Hepatic stellate cell (primary cell): ENCODE data around the gene MYO7B.

Experiments
- DNase-seq: peaks from one replicate; pipeline ENCODE4 v3.0.0; 2011; ENCODE audit warnings: low spot score

Gene MYO7B

GRCh38 chr2:127665267-127665893, 129.9 kb downstream of the MYO7B start:
- DNase-seq: no peak

GRCh38 chr2:127669056-127669455, 133.6 kb downstream of the MYO7B start:
- DNase-seq: no peak

DNA sequence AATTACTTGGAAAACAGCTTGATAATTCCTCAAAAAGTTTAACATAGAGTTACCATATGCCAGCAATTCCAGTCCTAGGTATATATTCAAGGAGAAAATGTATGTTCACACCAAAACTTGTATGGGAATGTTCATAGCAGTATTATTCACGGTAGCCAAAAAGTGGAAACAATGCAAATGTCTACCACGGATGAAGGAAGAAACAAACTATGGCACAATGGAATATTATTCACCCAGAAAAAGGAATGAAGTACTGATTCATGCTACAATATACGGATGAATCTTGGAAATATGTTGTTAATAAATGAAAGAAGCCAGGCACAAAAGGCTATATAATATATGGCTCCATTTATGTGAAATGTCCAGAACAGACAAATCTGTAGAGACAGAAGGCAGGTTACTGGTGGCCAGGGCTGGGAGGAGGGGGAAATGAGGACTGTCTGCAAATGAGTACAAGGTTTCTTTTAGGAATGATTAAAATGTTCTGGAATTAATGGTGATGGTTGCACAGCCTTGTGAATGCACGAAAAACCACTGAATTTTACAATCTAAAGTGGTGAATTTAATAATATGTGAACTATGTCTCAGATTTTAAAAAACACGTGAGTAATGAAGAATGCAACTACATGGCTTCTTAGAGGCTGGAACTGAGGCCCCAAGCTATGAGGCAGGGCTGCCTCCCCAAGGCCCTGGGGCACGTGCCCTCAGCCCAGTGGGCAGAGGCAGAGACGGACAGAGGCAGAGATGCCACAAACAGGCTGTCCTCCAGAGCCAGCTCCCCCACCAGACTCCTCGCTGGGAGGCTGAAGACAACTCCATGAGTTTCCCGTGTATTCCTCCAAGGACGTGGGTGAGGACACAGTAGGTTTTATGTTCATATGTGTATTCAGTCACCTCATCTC, 134.8 kb downstream of the MYO7B start:
- DNase-seq: no peak

DNA sequence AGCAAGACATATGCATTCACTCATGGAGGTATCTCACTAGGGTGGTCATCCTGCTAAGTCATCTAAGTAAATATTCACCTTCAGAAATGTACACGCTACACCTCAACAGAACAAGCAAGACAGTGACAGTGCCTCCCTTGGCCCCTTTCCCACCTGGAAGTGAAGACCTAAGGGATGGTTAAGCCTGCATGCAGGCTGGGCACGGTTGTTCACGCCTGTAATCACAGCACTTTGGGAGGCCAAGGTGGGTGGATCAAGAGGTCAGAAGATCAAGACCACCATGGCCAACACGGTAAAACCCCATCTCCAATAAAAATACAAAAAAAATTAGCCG, 135.4 kb downstream of the MYO7B start:
- no peak for DNase-seq

DNA sequence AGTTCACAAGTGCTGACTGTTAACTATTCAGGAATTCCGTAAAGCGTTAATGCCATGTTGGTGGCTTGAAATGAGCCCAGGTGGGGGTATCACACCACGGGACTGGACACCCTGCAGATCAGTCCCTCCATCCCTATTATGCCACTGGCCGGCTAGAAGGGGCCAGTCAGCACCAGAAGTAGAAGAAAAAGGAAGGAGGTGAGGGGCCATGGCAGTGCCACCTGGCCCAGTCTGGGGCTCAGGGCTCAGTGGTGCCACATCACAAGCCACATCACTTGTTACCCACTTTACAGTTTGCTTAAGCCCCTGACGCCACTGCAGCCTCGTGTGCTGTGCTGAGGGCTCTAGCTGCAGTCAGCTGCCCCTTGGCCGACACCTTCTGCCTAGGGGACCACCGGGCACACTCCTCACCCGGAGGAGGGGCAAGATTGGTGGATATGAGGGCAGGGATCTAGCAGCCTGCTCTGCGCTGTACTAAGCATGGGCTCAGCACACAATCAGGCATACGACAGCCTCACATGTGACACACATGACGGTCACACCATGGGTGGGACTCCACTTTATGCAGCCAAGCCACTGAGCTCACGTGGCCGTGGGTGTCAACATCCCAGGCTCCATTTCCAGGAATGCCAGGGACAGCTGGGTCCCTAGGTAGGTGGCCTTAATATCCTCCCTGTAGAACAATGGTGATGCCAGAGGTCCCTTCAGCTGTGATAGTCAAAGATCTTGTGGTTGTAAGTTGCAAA, 136.2 kb downstream of the MYO7B start:
- no peak for DNase-seq

- no peak for DNase-seq
Measured at GRCh38 chr2:127672341-127673224, 137.1 kb downstream of the MYO7B start.

GRCh38 chr2:127673291-127674069, 138.0 kb downstream of the MYO7B start:
- DNase-seq: peak; percentile 42

- peak; percentile 71 for DNase-seq
Measured at GRCh38 chr2:127674241-127675209, 139.0 kb downstream of the MYO7B start.

DNA sequence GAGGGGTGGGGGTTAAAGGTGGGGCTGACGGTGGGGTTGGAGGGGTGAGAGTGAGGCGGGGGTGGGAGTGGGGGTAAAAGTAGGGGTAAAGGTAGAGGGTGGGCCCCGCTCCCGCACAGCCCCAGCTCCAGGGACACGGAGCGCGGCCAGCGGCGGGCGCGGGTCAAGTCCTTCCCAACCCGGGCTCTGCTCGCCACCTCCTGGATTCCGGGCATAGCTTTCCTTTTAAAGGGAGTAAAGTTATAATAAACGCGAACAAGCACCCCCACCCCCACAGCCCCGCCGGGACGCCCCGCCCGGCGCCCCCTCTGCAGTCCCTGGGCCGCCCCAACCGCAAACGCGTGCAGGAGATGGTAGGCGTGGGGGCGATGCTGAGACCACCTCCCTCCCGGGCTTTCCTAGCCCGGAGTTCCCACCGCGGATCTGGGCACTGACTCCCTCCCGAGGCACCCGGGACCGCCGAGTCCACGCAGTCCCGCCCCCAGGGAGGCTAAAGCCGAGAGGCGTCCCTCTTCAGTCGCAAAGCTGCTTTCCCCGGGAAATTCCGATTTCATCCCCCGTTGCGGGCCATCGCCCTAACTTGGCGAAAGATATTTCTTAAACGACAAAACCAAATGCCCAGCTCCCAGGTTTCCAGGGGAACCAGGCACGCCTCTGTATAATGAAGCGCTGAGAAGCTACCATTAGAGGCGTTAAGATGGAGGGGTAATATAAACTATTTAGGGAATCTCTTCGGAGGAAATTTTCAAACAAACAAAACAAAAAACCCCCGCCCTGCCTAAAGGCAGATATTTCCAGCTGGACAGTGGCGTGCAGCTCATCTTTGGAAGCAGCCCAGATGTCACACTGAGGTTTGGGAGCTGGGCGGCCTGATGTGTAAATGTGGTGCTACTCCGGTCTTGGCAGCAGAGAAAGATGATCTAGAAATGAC, 140.1 kb downstream of the MYO7B start, which contains the start of gene LIMS2:
TSS of gene LIMS2 (minus strand) at position 200 of the 931 bp plus-strand sequence. CDS start 506 bp downstream, outside the sequence.
- DNase-seq: peak; percentile 91

DNA sequence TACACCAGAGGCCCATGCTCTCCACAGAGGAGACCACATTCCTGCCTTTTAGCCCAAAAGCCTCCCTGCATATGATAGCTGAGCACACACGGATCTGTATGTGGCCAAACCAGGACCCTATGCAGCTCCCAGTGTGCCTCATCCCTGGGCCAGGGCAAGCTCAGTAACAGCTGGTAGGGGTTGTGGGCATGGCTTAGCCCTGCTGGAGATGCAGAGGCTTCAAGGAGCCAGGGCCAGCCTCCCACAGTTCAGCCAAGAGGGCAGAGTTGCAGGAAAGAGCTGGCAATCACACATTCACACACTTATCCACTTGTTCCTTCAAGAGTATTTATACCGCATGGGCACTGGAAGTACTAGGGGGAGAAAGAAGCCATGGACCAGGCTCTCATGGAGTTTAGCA, 141.4 kb downstream of the MYO7B start:
- DNase-seq: no peak

DNA sequence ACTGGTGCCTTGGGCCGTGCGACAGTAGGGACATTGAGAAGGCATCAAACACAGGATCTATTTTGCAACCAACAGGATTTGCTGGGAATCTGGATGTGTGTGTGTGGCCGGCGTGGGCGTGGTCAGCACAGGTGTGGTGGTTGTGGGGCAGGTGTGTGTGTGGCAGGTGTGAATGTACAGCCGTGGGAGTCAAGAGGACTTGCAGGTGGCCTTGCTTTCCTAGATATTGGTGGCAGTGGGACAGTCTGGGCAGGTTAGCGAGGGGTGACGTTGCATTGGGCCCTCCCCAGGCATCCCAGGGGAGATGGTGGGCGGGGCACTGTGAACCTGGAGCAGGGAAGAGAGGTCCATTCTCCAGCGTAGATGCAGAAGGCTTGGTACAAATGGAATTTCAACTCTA, 143.0 kb downstream of the MYO7B start:
- no peak for DNase-seq

GRCh38 chr2:127678991-127679390, 143.5 kb downstream of the MYO7B start:
- no peak for DNase-seq

- DNase-seq: no peak
Measured at GRCh38 chr2:127679680-127680361, 144.3 kb downstream of the MYO7B start.

DNA sequence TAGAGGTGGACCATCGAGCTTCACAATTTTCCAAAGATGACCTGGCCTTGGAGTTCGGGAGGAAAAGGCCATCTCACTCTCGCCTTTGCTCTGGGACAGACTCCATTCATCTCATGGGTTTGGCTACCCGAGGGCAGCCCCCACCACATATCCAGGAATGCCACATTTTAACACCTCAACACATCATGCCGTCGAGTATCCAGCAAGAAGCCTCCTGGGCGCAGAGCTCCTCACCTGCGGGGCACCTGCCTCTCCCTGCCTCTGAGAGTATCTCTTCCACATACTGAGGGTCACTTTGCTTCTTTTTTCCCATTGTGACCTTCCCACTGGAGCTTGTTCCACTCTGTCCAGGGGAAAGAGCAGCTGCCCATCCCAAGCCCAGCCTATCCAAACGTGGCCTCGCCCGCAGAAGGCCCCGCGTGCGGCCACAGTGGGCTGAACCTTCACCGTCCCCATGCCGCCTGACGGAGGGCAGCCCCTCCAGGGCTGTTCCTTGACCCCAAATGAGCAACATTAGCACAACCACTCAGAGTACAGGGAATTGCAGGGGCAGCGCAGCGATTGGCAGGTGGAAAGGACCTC, 145.3 kb downstream of the MYO7B start:
- no peak for DNase-seq

- DNase-seq: no peak
Measured at GRCh38 chr2:127681288-127681804, 145.9 kb downstream of the MYO7B start.

- no peak for DNase-seq
Measured at GRCh38 chr2:127681976-127682857, 146.7 kb downstream of the MYO7B start.
